SK-N-MC (cell line): ENCODE data around the gene RNF103.

Experiments used
- EZH2 ChIP-seq: fragments of 200-600 bp; sonication (generic); IDR thresholded peaks from one replicate; pipeline ENCODE4 v1.6.1; 2017; ENCODE audit warnings: antibody characterized with exemption
- FOXP2 ChIP-seq: optimal IDR thresholded peaks from 2 replicates; pipeline ENCODE3; 2011; ENCODE audit warnings: mild to moderate bottlenecking, moderate library complexity; ENCODE audit not compliant: insufficient read depth; ENCODE audit errors: extremely low read length, control extremely low read depth
- POLR2AphosphoS5 ChIP-seq: IDR thresholded peaks from 2 replicates; pipeline ENCODE4 v1.6.1; 2012; ENCODE audit warnings: mild to moderate bottlenecking, low read depth, low read length, borderline replicate concordance

GRCh38 chr2:86649119-86649947 lies 25.7 kb upstream of the RNF103 start:
- no peak for TF ChIP-seq FOXP2
- TF ChIP-seq EZH2: no peak
- no peak for TF ChIP-seq POLR2AphosphoS5
